Measurements from ENCODE around the gene PPEF2. TPM values are rescaled to one million over a fixed set of nuclear protein-coding genes. Genes with fewer than 3 reads are reported as not detected.

PPEF2 gene
- total RNA-seq, 1 donor from 2014 or later = not detected

GRCh38 chr4:75940692-75941253 is 38.5 kb upstream of the PPEF2 start, which contains the start of gene NAAA:
NAAA (minus strand) TSS chr4:75941013; CDS start chr4:75940949, 64 bp downstream.
- peak within 1 kb of the TSS; percentile 2 for H3K27ac ChIP-seq (ENCODE audit: low read depth, low read length)
- Mint-ChIP-seq H3K9me3 (ENCODE audit: unreplicated experiment) (no peaks in the 10 kb centered on the region), H3K36me3 (ENCODE audit: low read depth, unreplicated experiment) (peaks cover 2% of the 10 kb centered on the region), H3K27me3 (ENCODE audit: low read depth, unreplicated experiment) (no peaks in the 10 kb centered on the region), H3K4me3 (ENCODE audit: unreplicated experiment) (peak within 1 kb of the TSS; percentile 90), H3K4me1 (ENCODE audit: low read depth, unreplicated experiment) (no peaks in the 10 kb centered on the region), H3K27ac (ENCODE audit: unreplicated experiment) (no peak within 1 kb of the TSS)
- DNase-seq (ENCODE audit: low read depth) (peak; percentile 52), FAIRE-seq (no peak)
- H3K4me3 ChIP-seq (ENCODE audit: insufficient read depth, low read depth, low read length) = peak within 1 kb of the TSS; percentile 78
- H3K79me2 ChIP-seq (ENCODE audit: insufficient read depth, low read length) = no peaks in the 10 kb centered on the region
- peak within 1 kb of the TSS; percentile 88 for H2AFZ ChIP-seq (ENCODE audit: low read depth, low read length)
- TF ChIP-seq, protein P1, sequence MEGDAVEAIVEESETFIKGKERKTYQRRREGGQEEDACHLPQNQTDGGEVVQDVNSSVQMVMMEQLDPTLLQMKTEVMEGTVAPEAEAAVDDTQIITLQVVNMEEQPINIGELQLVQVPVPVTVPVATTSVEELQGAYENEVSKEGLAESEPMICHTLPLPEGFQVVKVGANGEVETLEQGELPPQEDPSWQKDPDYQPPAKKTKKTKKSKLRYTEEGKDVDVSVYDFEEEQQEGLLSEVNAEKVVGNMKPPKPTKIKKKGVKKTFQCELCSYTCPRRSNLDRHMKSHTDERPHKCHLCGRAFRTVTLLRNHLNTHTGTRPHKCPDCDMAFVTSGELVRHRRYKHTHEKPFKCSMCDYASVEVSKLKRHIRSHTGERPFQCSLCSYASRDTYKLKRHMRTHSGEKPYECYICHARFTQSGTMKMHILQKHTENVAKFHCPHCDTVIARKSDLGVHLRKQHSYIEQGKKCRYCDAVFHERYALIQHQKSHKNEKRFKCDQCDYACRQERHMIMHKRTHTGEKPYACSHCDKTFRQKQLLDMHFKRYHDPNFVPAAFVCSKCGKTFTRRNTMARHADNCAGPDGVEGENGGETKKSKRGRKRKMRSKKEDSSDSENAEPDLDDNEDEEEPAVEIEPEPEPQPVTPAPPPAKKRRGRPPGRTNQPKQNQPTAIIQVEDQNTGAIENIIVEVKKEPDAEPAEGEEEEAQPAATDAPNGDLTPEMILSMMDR (IDR thresholded peaks at IDR 0.05; ENCODE audit: insufficient read depth, low read depth, low read length) = no peak
- H4K20me1 ChIP-seq (ENCODE audit: insufficient read depth, low read length) = no peaks in the 10 kb centered on the region
- H3K27me3 ChIP-seq (ENCODE audit: insufficient read depth, low read length) = no peaks in the 10 kb centered on the region
- H3K36me3 ChIP-seq (ENCODE audit: insufficient read depth, low read length) = peaks cover 12% of the 10 kb centered on the region
- H3K9ac ChIP-seq (ENCODE audit: low read length) = peak within 1 kb of the TSS; percentile 79
- H3K4me2 ChIP-seq (ENCODE audit: low read length) = peak within 1 kb of the TSS; percentile 94
- H3K9me3 ChIP-seq (ENCODE audit: insufficient read depth, low read depth, low read length) = no peaks in the 10 kb centered on the region
- H3K4me1 ChIP-seq (ENCODE audit: insufficient read depth, low read length) = no peaks in the 10 kb centered on the region

DNA sequence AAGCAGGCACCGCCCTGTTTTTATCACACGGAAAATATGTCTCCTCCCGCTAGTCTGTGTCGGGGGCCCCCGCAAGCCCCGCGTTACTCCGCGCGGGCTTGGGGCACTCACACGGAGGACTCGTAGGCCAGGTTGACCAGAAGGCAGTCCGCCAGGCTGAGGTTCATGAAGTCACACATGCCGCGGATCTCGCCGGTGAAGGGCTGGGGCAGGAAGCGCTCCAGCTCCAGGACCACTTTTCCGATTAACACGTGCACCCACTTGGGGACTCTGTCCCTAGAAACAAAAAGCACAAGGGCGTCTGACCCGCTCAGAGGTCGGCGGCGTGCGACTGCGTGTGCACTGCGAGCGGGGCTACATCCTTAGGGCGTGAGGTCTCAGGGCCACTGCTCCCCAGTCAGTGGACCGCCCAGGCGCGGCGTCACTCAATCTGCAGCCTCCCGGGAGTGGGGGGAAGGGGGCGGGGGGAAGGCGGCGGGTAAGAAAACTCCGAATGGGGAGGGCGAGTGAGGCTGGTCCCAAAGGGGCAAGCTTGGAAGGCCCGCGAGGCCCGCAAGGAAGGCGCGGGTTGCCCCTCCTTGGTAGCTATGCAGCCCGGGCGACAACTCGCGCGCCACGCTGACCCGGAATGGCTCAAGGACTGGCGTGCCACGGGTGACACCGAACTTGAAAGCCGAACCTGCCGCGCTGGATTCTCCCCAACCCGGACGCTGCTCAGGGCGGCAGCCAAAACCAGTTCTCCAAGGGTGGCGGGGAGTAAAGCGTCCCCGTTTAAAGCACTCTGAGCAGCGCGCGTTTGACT is 37.8 kb upstream of the PPEF2 start:
- H3K4me1 Mint-ChIP-seq (ENCODE audit: low read depth, unreplicated experiment) = no peaks in the 10 kb centered on the region
- FAIRE-seq = no peak

More for the DNA sequence above, 37.8 kb upstream of the PPEF2 start:
- DNase-seq (ENCODE audit: low read depth) = peak; percentile 33
- Histone ChIP-seq H4K20me1 (ENCODE audit: insufficient read depth, low read length) (no peaks in the 10 kb centered on the region), H3K36me3 (ENCODE audit: insufficient read depth, low read length) (peaks cover 9% of the 10 kb centered on the region), H3K4me2 (ENCODE audit: low read length) (peak overlapping the region; percentile 94), H2AFZ (ENCODE audit: low read depth, low read length) (peak overlapping the region; percentile 88), H3K79me2 (ENCODE audit: insufficient read depth, low read length) (no peaks in the 10 kb centered on the region), H3K4me1 (ENCODE audit: insufficient read depth, low read length) (no peaks in the 10 kb centered on the region), H3K4me3 (ENCODE audit: insufficient read depth, low read depth, low read length) (peak overlapping the region; percentile 78), H3K27ac (ENCODE audit: low read depth, low read length) (peak overlapping the region; percentile 2), H3K9ac (ENCODE audit: low read length) (peak overlapping the region; percentile 79), H3K27me3 (ENCODE audit: insufficient read depth, low read length) (no peaks in the 10 kb centered on the region), H3K9me3 (ENCODE audit: insufficient read depth, low read depth, low read length) (no peaks in the 10 kb centered on the region)
- no peaks in the 10 kb centered on the region for H3K9me3 Mint-ChIP-seq (ENCODE audit: unreplicated experiment)
- peaks cover 2% of the 10 kb centered on the region for H3K36me3 Mint-ChIP-seq (ENCODE audit: low read depth, unreplicated experiment)
- TF ChIP-seq, protein P1 (IDR thresholded peaks at IDR 0.05; ENCODE audit: insufficient read depth, low read depth, low read length) = no peak
- TF ChIP-seq EZH2 (IDR thresholded peaks at IDR 0.05; ENCODE audit: insufficient read depth, low read length) = no peak
- H3K27ac Mint-ChIP-seq (ENCODE audit: unreplicated experiment) = no peak overlapping the region
- H3K27me3 Mint-ChIP-seq (ENCODE audit: low read depth, unreplicated experiment) = no peaks in the 10 kb centered on the region
- H3K4me3 Mint-ChIP-seq (ENCODE audit: unreplicated experiment) = peak overlapping the region; percentile 90

Measured in astrocyte (in vitro differentiated cells and primary cell).